ENCODE measurements around the gene SCO1.
A peak's percentile ranks its signal among the peaks of the same experiment; 100 is the strongest.
"Not testable (repeated sequence)": the region's sequence is repeated elsewhere in the genome, so short reads cannot be mapped to it uniquely, and the experiment has no call there.

Gene SCO1

GRCh38 chr17:10731408-10731879 is 34.1 kb upstream of the SCO1 start:
- H3K9me3 Mint-ChIP-seq: no peaks in the 10 kb centered on the region
- H3K4me1 Mint-ChIP-seq: peaks cover 26% of the 10 kb centered on the region
- no peak overlapping the region for H3K27ac Mint-ChIP-seq
- H3K36me3 Mint-ChIP-seq: no peaks in the 10 kb centered on the region
- H3K27me3 Mint-ChIP-seq: no peaks in the 10 kb centered on the region
- H3K4me3 Mint-ChIP-seq: no peak overlapping the region

GRCh38 chr17:10730247-10730646 is 32.9 kb upstream of the SCO1 start:
- H3K27ac Mint-ChIP-seq: peak overlapping the region; percentile 86
- H3K9me3 Mint-ChIP-seq, H3K36me3 Mint-ChIP-seq, H3K27me3 Mint-ChIP-seq: not testable (repeated sequence)
- H3K4me1 Mint-ChIP-seq: peaks cover 26% of the 10 kb centered on the region
- peak overlapping the region; percentile 96 for H3K4me3 Mint-ChIP-seq

- Mint-ChIP-seq H3K9me3 (no peaks in the 10 kb centered on the region), H3K4me3 (peak within 1 kb of the TSS; percentile 96), H3K36me3 (no peaks in the 10 kb centered on the region), H3K27ac (peak within 1 kb of the TSS; percentile 86), H3K4me1 (peaks cover 26% of the 10 kb centered on the region), H3K27me3 (no peaks in the 10 kb centered on the region)
Measured at GRCh38 chr17:10729334-10730193, 32.2 kb upstream of the SCO1 start, which contains the start of gene TMEM220. TMEM220 (minus strand) TSS chr17:10730023; CDS start chr17:10729851, 172 bp downstream.

GRCh38 chr17:10728331-10728892 is 31.1 kb upstream of the SCO1 start:
- Mint-ChIP-seq H3K27ac (no peak overlapping the region), H3K4me1 (peaks cover 26% of the 10 kb centered on the region), H3K4me3 (no peak overlapping the region), H3K27me3 (no peaks in the 10 kb centered on the region), H3K9me3 (no peaks in the 10 kb centered on the region), H3K36me3 (no peaks in the 10 kb centered on the region)

- no peak overlapping the region for H3K27ac Mint-ChIP-seq
- no peaks in the 10 kb centered on the region for H3K27me3 Mint-ChIP-seq
- H3K9me3 Mint-ChIP-seq: no peaks in the 10 kb centered on the region
- H3K4me3 Mint-ChIP-seq: no peak overlapping the region
- no peaks in the 10 kb centered on the region for H3K36me3 Mint-ChIP-seq
- H3K4me1 Mint-ChIP-seq: peaks cover 26% of the 10 kb centered on the region
Measured at GRCh38 chr17:10727192-10727591, 29.9 kb upstream of the SCO1 start.

- no peak overlapping the region for H3K4me3 Mint-ChIP-seq
Measured at GRCh38 chr17:10726196-10726595, 28.9 kb upstream of the SCO1 start.

GRCh38 chr17:10725262-10725661 is 27.9 kb upstream of the SCO1 start:
- Mint-ChIP-seq H3K27me3 (no peaks in the 10 kb centered on the region), H3K9me3 (no peaks in the 10 kb centered on the region), H3K4me3 (no peak overlapping the region), H3K4me1 (peaks cover 17% of the 10 kb centered on the region), H3K27ac (peak overlapping the region; percentile 6), H3K36me3 (no peaks in the 10 kb centered on the region)

More at GRCh38 chr17:10726196-10726595, 28.9 kb upstream of the SCO1 start:
- no peaks in the 10 kb centered on the region for H3K36me3 Mint-ChIP-seq
- peak overlapping the region; percentile 61 for H3K27ac Mint-ChIP-seq
- H3K27me3 Mint-ChIP-seq: no peaks in the 10 kb centered on the region
- H3K4me1 Mint-ChIP-seq: peaks cover 26% of the 10 kb centered on the region
- no peaks in the 10 kb centered on the region for H3K9me3 Mint-ChIP-seq

- H3K9me3 Mint-ChIP-seq: no peaks in the 10 kb centered on the region
- no peak overlapping the region for H3K27ac Mint-ChIP-seq
- H3K4me1 Mint-ChIP-seq: peaks cover 13% of the 10 kb centered on the region
- no peaks in the 10 kb centered on the region for H3K36me3 Mint-ChIP-seq
- no peak overlapping the region for H3K4me3 Mint-ChIP-seq
- H3K27me3 Mint-ChIP-seq: no peaks in the 10 kb centered on the region
Measured at GRCh38 chr17:10724546-10725195, 27.3 kb upstream of the SCO1 start.

GRCh38 chr17:10718547-10718946 is 21.2 kb upstream of the SCO1 start:
- H3K4me3 Mint-ChIP-seq: no peak overlapping the region
- peaks cover 3% of the 10 kb centered on the region for H3K4me1 Mint-ChIP-seq
- H3K27me3 Mint-ChIP-seq: no peaks in the 10 kb centered on the region
- peaks cover 2% of the 10 kb centered on the region for H3K36me3 Mint-ChIP-seq
- no peaks in the 10 kb centered on the region for H3K9me3 Mint-ChIP-seq
- H3K27ac Mint-ChIP-seq: peak overlapping the region; percentile 68

- Mint-ChIP-seq H3K9me3 (no peaks in the 10 kb centered on the region), H3K27ac (peak overlapping the region; percentile 2), H3K4me1 (peaks cover 7% of the 10 kb centered on the region), H3K27me3 (no peaks in the 10 kb centered on the region), H3K4me3 (no peak overlapping the region), H3K36me3 (peaks cover 10% of the 10 kb centered on the region)
Measured at GRCh38 chr17:10716218-10716617, 18.9 kb upstream of the SCO1 start.

GRCh38 chr17:10713318-10713717 is 16.0 kb upstream of the SCO1 start:
- Mint-ChIP-seq H3K27me3 (no peaks in the 10 kb centered on the region), H3K4me3 (no peak overlapping the region), H3K4me1 (peaks cover 17% of the 10 kb centered on the region), H3K9me3 (no peaks in the 10 kb centered on the region), H3K36me3 (peaks cover 11% of the 10 kb centered on the region), H3K27ac (peak overlapping the region; percentile 26)

GRCh38 chr17:10705727-10706126 is 8.4 kb upstream of the SCO1 start:
- no peaks in the 10 kb centered on the region for H3K27me3 Mint-ChIP-seq
- peaks cover 68% of the 10 kb centered on the region for H3K4me1 Mint-ChIP-seq
- peak overlapping the region; percentile 43 for H3K27ac Mint-ChIP-seq
- H3K36me3 Mint-ChIP-seq: peaks cover 18% of the 10 kb centered on the region
- H3K9me3 Mint-ChIP-seq: no peaks in the 10 kb centered on the region
- no peak overlapping the region for H3K4me3 Mint-ChIP-seq

GRCh38 chr17:10702574-10702973 is 5.2 kb upstream of the SCO1 start:
- peaks cover 70% of the 10 kb centered on the region for H3K4me1 Mint-ChIP-seq
- peaks cover 13% of the 10 kb centered on the region for H3K36me3 Mint-ChIP-seq
- peak overlapping the region; percentile 89 for H3K27ac Mint-ChIP-seq
- no peaks in the 10 kb centered on the region for H3K9me3 Mint-ChIP-seq
- H3K27me3 Mint-ChIP-seq: no peaks in the 10 kb centered on the region
- peak overlapping the region; percentile 61 for H3K4me3 Mint-ChIP-seq

- peak overlapping the region; percentile 94 for H3K27ac Mint-ChIP-seq
- H3K4me3 Mint-ChIP-seq: peak overlapping the region; percentile 80
- peaks cover 10% of the 10 kb centered on the region for H3K36me3 Mint-ChIP-seq
- H3K9me3 Mint-ChIP-seq: no peaks in the 10 kb centered on the region
- H3K27me3 Mint-ChIP-seq: no peaks in the 10 kb centered on the region
- peaks cover 70% of the 10 kb centered on the region for H3K4me1 Mint-ChIP-seq
Measured at GRCh38 chr17:10699856-10700255, 2.5 kb upstream of the SCO1 start.

- Mint-ChIP-seq H3K4me3 (peak overlapping the region; percentile 99), H3K27me3 (no peaks in the 10 kb centered on the region), H3K27ac (peak overlapping the region; percentile 98), H3K9me3 (no peaks in the 10 kb centered on the region), H3K4me1 (peaks cover 69% of the 10 kb centered on the region), H3K36me3 (peaks cover 18% of the 10 kb centered on the region)
Measured at GRCh38 chr17:10698096-10698818, 924 bp upstream of the SCO1 start.
